ENCODE results near the gene SH3BP2.

The SH3BP2 gene

GRCh38 chr4:2792396-2792710 lies 532 bp upstream of the SH3BP2 start:
- no peak for DNase-seq

GRCh38 chr4:2793586-2794485 lies 951 bp downstream of the SH3BP2 start:
- DNase-seq, result no peak

- no peak for DNase-seq
Observed at GRCh38 chr4:2794486-2795299, 1.8 kb downstream of the SH3BP2 start.

GRCh38 chr4:2795300-2795892 lies 2.5 kb downstream of the SH3BP2 start:
- no peak for DNase-seq

GRCh38 chr4:2795893-2796848 lies 3.3 kb downstream of the SH3BP2 start:
- DNase-seq, result peak; percentile 23

- DNase-seq, result no peak
Observed at GRCh38 chr4:2796849-2797544, 4.1 kb downstream of the SH3BP2 start.

- DNase-seq, result no peak
Observed at GRCh38 chr4:2797545-2798305, 4.8 kb downstream of the SH3BP2 start.

GRCh38 chr4:2798399-2799223 lies 5.7 kb downstream of the SH3BP2 start:
- no peak for DNase-seq

- no peak for DNase-seq
Observed at GRCh38 chr4:2799224-2799911, 6.5 kb downstream of the SH3BP2 start.

GRCh38 chr4:2799971-2800690 lies 7.2 kb downstream of the SH3BP2 start:
- no peak for DNase-seq

GRCh38 chr4:2800691-2801596 lies 8.1 kb downstream of the SH3BP2 start:
- no peak for DNase-seq

GRCh38 chr4:2802618-2803531 lies 10.0 kb downstream of the SH3BP2 start:
- no peak for DNase-seq

- no peak for DNase-seq
Observed at GRCh38 chr4:2803624-2804448, 11.0 kb downstream of the SH3BP2 start.

- no peak for DNase-seq
Observed at GRCh38 chr4:2804449-2804972, 11.6 kb downstream of the SH3BP2 start.

- no peak for DNase-seq
Observed at GRCh38 chr4:2804973-2805501, 12.2 kb downstream of the SH3BP2 start.

Measured in DMS79 treated with DMSO at 0.1 percent for 48 hours (cell line).